ENCODE results near the gene ULK2. TPM values are rescaled to one million over a fixed set of nuclear protein-coding genes. Genes with fewer than 3 reads are reported as not detected.
"Not testable (repeated sequence)": the region's sequence is repeated elsewhere in the genome, so short reads cannot be mapped to it uniquely, and the experiment has no call there.

The ULK2 gene
- total and polyA plus RNA-seq, 4 experiments from 2014 or later = 5.2 to 14.5 (median 11.6) TPM

GRCh38 chr17:19868079-19868395, 301 bp upstream of the ULK2 start:
- H3K4me1 Mint-ChIP-seq = peaks cover 4 to 23% (median 12%) of the 10 kb centered on the region in 4 donors
- peaks cover 14% of the 10 kb centered on the region for H3K4me1 ChIP-seq (ENCODE audit: insufficient read depth, low read length)
- no peak for DNase-seq
- peak overlapping the region; percentile 67 to 81 (median 76) for H3K4me3 Mint-ChIP-seq
- H3K9me3 Mint-ChIP-seq = no peaks in the 10 kb centered on the region
- H3K4me3 ChIP-seq (ENCODE audit: low read length in 2 of 2) = no peak overlapping the region
- ChIA-PET POLR2A (ENCODE audit: partially characterized antibody) (interaction anchor here (0.5 to 2.0 kb wide), 11 partner anchors 8 to 491 kb away, joined by 3 to 30 read pairs (median 4); partner anchors contain the start of gene AKAP10), CTCF (ENCODE audit: partially characterized antibody) (interaction anchor here (0.7 to 1.4 kb wide), 6 partner anchors 8 to 47 kb away, joined by 3 to 4 read pairs (median 3); no protein-coding TSS in a partner anchor)
- H3K36me3 Mint-ChIP-seq = peaks cover under 1 to 3% of the 10 kb centered on the region in 2 donors
- H3K9me3 ChIP-seq (ENCODE audit: control insufficient read depth in 1 of 2, low read length in 2 of 2) = no peaks in the 10 kb centered on the region
- H3K27me3 Mint-ChIP-seq = no peaks in the 10 kb centered on the region
- H3K27ac ChIP-seq (ENCODE audit: low read depth, low read length) = no peak overlapping the region
- intact Hi-C loops (cut with micrococcal nuclease) = loop anchor here (10.0 kb wide), 2 partner anchors 57 to 87 kb away; no protein-coding TSS in a partner anchor
- no peaks in the 10 kb centered on the region for H3K27me3 ChIP-seq (ENCODE audit: insufficient read depth, low read length)
- no peaks in the 10 kb centered on the region for H3K36me3 ChIP-seq (ENCODE audit: insufficient read depth, low read length)
- peak overlapping the region in 2 of 7 donors; percentile 85 for H3K27ac Mint-ChIP-seq

- Mint-ChIP-seq H3K36me3 (peaks cover 3 to 5% of the 10 kb centered on the region in 2 donors), H3K27ac (peak overlapping the region in 6 of 7 donors; percentile 24 to 87 (median 67)), H3K4me1 (peaks cover 4 to 21% (median 12%) of the 10 kb centered on the region in 4 donors), H3K9me3 (no peaks in the 10 kb centered on the region), H3K4me3 (peak overlapping the region; percentile 75 to 88 (median 84)), H3K27me3 (no peaks in the 10 kb centered on the region)
- H3K27ac ChIP-seq (ENCODE audit: low read depth, low read length) = peak overlapping the region; percentile 54
- intact Hi-C loops (cut with micrococcal nuclease) = loop anchor here (10.0 kb wide), 2 partner anchors 58 to 88 kb away; no protein-coding TSS in a partner anchor
- H3K4me3 ChIP-seq (ENCODE audit: low read length in 2 of 2) = peak overlapping the region; percentile 23 to 70
- H3K9me3 ChIP-seq (ENCODE audit: control insufficient read depth in 1 of 2, low read length in 2 of 2) = no peaks in the 10 kb centered on the region
- POLR2A ChIA-PET (ENCODE audit: partially characterized antibody) = interaction anchor here (0.8 to 2.0 kb wide), 10 partner anchors 9 to 489 kb away, joined by 3 to 30 read pairs (median 4); partner anchors contain the start of gene AKAP10
- CTCF ChIA-PET (ENCODE audit: partially characterized antibody) = interaction anchor here (0.9 kb wide), 1 partner anchor 9 kb away, joined by 4 read pairs; no protein-coding TSS in a partner anchor
- no peaks in the 10 kb centered on the region for H3K27me3 ChIP-seq (ENCODE audit: insufficient read depth, low read length)
- peak; percentile 47 to 60 (median 57) for DNase-seq
- peaks cover 14% of the 10 kb centered on the region for H3K4me1 ChIP-seq (ENCODE audit: insufficient read depth, low read length)
- H3K36me3 ChIP-seq (ENCODE audit: insufficient read depth, low read length) = no peaks in the 10 kb centered on the region
These were observed 732 bp downstream of the ULK2 start for GRCh38 chr17:19867079-19867328.

GRCh38 chr17:19865021-19865420, 2.7 kb downstream of the ULK2 start:
- Mint-ChIP-seq H3K9me3 (no peaks in the 10 kb centered on the region), H3K36me3 (peaks cover 5 to 7% of the 10 kb centered on the region in 2 donors), H3K4me3 (peak overlapping the region in 4 of 8 donors; percentile 24 to 63 (median 50)), H3K4me1 (peaks cover 4 to 21% (median 12%) of the 10 kb centered on the region in 4 donors), H3K27ac (no peak overlapping the region), H3K27me3 (no peaks in the 10 kb centered on the region)
- Histone ChIP-seq H3K27ac (ENCODE audit: low read depth, low read length) (no peak overlapping the region), H3K36me3 (ENCODE audit: insufficient read depth, low read length) (no peaks in the 10 kb centered on the region), H3K4me1 (ENCODE audit: insufficient read depth, low read length) (peaks cover 14% of the 10 kb centered on the region), H3K9me3 (ENCODE audit: control insufficient read depth in 1 of 2, low read length in 2 of 2) (no peaks in the 10 kb centered on the region), H3K4me3 (ENCODE audit: low read length in 2 of 2) (no peak overlapping the region), H3K27me3 (ENCODE audit: insufficient read depth, low read length) (no peaks in the 10 kb centered on the region)
- CTCF ChIA-PET (ENCODE audit: partially characterized antibody) = interaction anchor here (1.6 kb wide), 2 partner anchors 70 to 128 kb away, joined by 5 read pairs; no protein-coding TSS in a partner anchor
- intact Hi-C loops (cut with micrococcal nuclease) = loop anchor here (10.0 kb wide), 2 partner anchors 60 to 90 kb away; no protein-coding TSS in a partner anchor
- POLR2A ChIA-PET (ENCODE audit: partially characterized antibody) = interaction anchor here (2.4 kb wide), 1 partner anchor 11 kb away, joined by 13 read pairs; no protein-coding TSS in a partner anchor
- DNase-seq = no peak

- DNase-seq; H3K4me1 Mint-ChIP-seq; H3K9me3 Mint-ChIP-seq; H3K4me1 ChIP-seq (ENCODE audit: insufficient read depth, low read length); H3K4me3 Mint-ChIP-seq; H3K27me3 Mint-ChIP-seq; H3K27me3 ChIP-seq (ENCODE audit: insufficient read depth, low read length); H3K36me3 ChIP-seq (ENCODE audit: insufficient read depth, low read length); H3K27ac Mint-ChIP-seq; H3K4me3 ChIP-seq (ENCODE audit: low read length in 2 of 2); H3K27ac ChIP-seq (ENCODE audit: low read depth, low read length); CTCF ChIA-PET (ENCODE audit: partially characterized antibody); H3K9me3 ChIP-seq (ENCODE audit: control insufficient read depth in 1 of 2, low read length in 2 of 2): not testable (repeated sequence)
- peaks cover 13 to 14% of the 10 kb centered on the region in 2 donors for H3K36me3 Mint-ChIP-seq
- intact Hi-C loops (cut with micrococcal nuclease) = loop anchor here (10.0 kb wide), 2 partner anchors 64 to 94 kb away; no protein-coding TSS in a partner anchor
- POLR2A ChIA-PET (ENCODE audit: partially characterized antibody) = interaction anchor here (1.2 kb wide), 1 partner anchor 16 kb away, joined by 4 read pairs; no protein-coding TSS in a partner anchor
These were observed 7.0 kb downstream of the ULK2 start for GRCh38 chr17:19860647-19861177.

- no peak for DNase-seq
- Histone ChIP-seq H3K4me3 (ENCODE audit: low read length in 2 of 2) (no peak overlapping the region), H3K36me3 (ENCODE audit: insufficient read depth, low read length) (no peaks in the 10 kb centered on the region), H3K27me3 (ENCODE audit: insufficient read depth, low read length) (no peaks in the 10 kb centered on the region), H3K9me3 (ENCODE audit: control insufficient read depth in 1 of 2, low read length in 2 of 2) (no peaks in the 10 kb centered on the region), H3K4me1 (ENCODE audit: insufficient read depth, low read length) (no peaks in the 10 kb centered on the region), H3K27ac (ENCODE audit: low read depth, low read length) (no peak overlapping the region)
- ChIA-PET CTCF (ENCODE audit: partially characterized antibody) (no interaction called here), POLR2A (ENCODE audit: partially characterized antibody) (interaction anchor here (0.9 kb wide), 1 partner anchor 10 kb away, joined by 4 read pairs; the partner anchor contains the start of gene ULK2)
- H3K27ac Mint-ChIP-seq = peak overlapping the region in 1 of 7 donors; percentile 24
- no peaks in the 10 kb centered on the region for H3K27me3 Mint-ChIP-seq
- intact Hi-C loops (cut with micrococcal nuclease) = no loop called here
- no peak overlapping the region for H3K4me3 Mint-ChIP-seq
- no peaks in the 10 kb centered on the region for H3K9me3 Mint-ChIP-seq
- peaks cover 0 to 3% (median under 1%) of the 10 kb centered on the region in 4 donors for H3K4me1 Mint-ChIP-seq
- peaks cover 12 to 16% of the 10 kb centered on the region in 2 donors for H3K36me3 Mint-ChIP-seq
These were observed 10.1 kb downstream of the ULK2 start for GRCh38 chr17:19857640-19858039.

- no peak overlapping the region for H3K27ac Mint-ChIP-seq
- no peaks in the 10 kb centered on the region for H3K36me3 ChIP-seq (ENCODE audit: insufficient read depth, low read length)
These were observed 33.8 kb downstream of the ULK2 start for GRCh38 chr17:19833914-19834313.

GRCh38 chr17:19830061-19830460, 37.7 kb downstream of the ULK2 start:
- Histone ChIP-seq H3K9me3 (ENCODE audit: control insufficient read depth in 1 of 2, low read length in 2 of 2) (no peaks in the 10 kb centered on the region), H3K27ac (ENCODE audit: low read depth, low read length) (no peak overlapping the region), H3K4me3 (ENCODE audit: low read length in 2 of 2) (no peak overlapping the region), H3K36me3 (ENCODE audit: insufficient read depth, low read length) (peaks cover 2% of the 10 kb centered on the region), H3K27me3 (ENCODE audit: insufficient read depth, low read length) (no peaks in the 10 kb centered on the region), H3K4me1 (ENCODE audit: insufficient read depth, low read length) (no peaks in the 10 kb centered on the region)
- Mint-ChIP-seq H3K9me3 (peaks cover 0 to 6% (median 0%) of the 10 kb centered on the region in 8 donors), H3K27ac (no peak overlapping the region), H3K36me3 (peaks cover 30 to 32% of the 10 kb centered on the region in 2 donors), H3K4me1 (peaks cover 0 to 4% (median 2%) of the 10 kb centered on the region in 4 donors), H3K27me3 (no peaks in the 10 kb centered on the region), H3K4me3 (no peak overlapping the region)
- DNase-seq = no peak
- POLR2A ChIA-PET (ENCODE audit: partially characterized antibody) = no interaction called here
- CTCF ChIA-PET (ENCODE audit: partially characterized antibody) = no interaction called here
- intact Hi-C loops (cut with micrococcal nuclease) = no loop called here

More at GRCh38 chr17:19833914-19834313, 33.8 kb downstream of the ULK2 start:
- peaks cover 35 to 39% of the 10 kb centered on the region in 2 donors for H3K36me3 Mint-ChIP-seq
- intact Hi-C loops (cut with micrococcal nuclease) = no loop called here
- H3K9me3 ChIP-seq (ENCODE audit: control insufficient read depth in 1 of 2, low read length in 2 of 2) = no peaks in the 10 kb centered on the region
- H3K27me3 Mint-ChIP-seq = no peaks in the 10 kb centered on the region
- no peak overlapping the region for H3K27ac ChIP-seq (ENCODE audit: low read depth, low read length)
- H3K9me3 Mint-ChIP-seq = peaks cover 0 to 6% (median 0%) of the 10 kb centered on the region in 8 donors
- H3K27me3 ChIP-seq (ENCODE audit: insufficient read depth, low read length) = no peaks in the 10 kb centered on the region
- CTCF ChIA-PET (ENCODE audit: partially characterized antibody) = no interaction called here
- H3K4me1 ChIP-seq (ENCODE audit: insufficient read depth, low read length) = no peaks in the 10 kb centered on the region
- H3K4me1 Mint-ChIP-seq = peaks cover 0 to 4% (median 3%) of the 10 kb centered on the region in 4 donors
- H3K4me3 Mint-ChIP-seq = peak overlapping the region in 1 of 8 donors; percentile 61
- no peak overlapping the region for H3K4me3 ChIP-seq (ENCODE audit: low read length in 2 of 2)
- DNase-seq = no peak
- POLR2A ChIA-PET (ENCODE audit: partially characterized antibody) = no interaction called here
